NCI-H2171 treated with DMSO at 0.1 percent for 48 hours (cell line): Measurements from ENCODE around the gene HOATZ.

Experiments used
- DNase-seq: peaks from one replicate; lab custom pipeline; 2025; lab: John Stamatoyannopoulos, UW

Gene HOATZ

DNA sequence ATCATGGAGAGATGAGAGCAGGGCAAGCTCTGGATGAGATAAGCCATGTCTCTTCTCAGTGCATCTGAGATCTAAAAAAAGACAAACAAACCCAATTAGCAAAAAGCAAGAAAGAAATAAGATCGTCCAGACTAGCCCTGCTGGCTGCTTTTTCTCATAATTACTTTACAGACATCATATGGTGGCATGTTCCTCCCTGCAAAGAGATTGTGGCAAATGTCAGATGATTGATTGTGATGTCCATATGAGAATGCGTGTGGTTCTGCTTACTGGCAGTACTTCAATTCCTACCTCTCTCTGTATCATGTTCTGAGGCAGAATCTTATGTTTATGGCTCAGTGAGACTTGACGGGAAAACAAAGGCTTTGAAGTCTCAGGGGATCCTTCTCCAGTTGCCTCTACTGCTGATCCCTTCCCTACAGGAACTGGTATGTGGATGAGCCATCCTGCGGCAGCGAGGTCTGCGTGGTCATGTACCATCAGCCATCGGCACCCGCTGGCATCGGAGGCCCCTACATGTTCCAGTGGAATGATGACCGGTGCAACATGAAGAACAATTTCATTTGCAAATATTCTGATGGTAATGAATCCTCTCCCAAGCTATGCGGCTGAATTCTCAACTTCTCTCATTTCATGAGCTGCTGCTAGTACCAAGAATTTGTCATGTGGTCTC, 34.8 kb downstream of the HOATZ start:
- DNase-seq: peak; percentile 28

DNA sequence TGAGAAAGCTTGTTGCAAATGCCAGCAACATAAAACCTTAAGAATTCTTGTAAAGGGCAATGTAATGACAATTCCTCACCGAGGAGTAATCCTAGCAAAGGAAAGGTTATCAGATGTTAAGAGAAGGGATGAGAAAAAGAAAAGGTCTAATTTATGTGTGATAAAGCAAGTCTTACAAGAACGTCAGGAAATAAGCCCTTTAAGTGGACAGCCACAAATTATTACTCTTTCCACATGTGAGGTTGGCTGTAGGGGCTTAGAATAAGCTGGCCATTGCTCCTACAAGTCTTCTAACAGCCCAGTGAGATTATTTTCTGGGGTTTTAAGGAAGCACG, 35.3 kb downstream of the HOATZ start:
- DNase-seq: no peak

DNA sequence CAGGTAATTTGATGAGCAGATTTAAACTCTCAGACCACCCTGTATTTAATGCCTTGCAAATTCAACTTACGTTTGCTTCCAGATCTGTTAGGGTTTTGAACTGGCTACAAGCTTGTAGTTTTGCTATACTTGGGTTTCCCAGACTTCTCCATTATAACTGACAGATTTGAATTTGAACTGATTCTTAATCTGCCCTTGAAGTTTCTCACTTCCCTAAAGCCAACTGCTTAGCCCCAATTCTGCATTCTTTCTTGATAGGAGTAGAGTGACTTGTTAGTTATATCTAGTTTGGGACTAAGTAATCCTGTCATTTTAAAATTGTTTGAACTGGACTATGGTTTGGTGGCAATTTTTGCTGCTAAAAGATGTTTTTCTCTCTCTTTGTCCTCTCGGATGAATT, 35.7 kb downstream of the HOATZ start:
- DNase-seq: no peak

DNA sequence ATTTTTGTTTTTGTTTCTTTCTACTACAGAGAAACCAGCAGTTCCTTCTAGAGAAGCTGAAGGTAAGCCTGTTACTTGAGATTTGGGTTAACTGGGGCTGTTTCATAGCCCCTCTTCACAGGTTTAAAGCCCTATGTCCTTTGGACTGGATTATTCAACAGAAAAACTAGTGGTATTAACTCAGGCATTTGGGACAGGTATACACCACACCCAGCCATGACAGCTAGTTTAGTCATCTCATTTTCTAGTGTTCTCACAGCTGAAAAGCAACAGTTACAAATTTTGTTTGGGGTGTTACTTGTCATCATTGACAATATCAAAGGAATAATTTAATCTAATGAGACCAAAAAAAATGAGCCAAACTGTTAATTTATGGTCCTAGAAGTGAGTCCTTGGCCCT, 40.0 kb downstream of the HOATZ start:
- no peak for DNase-seq

DNA sequence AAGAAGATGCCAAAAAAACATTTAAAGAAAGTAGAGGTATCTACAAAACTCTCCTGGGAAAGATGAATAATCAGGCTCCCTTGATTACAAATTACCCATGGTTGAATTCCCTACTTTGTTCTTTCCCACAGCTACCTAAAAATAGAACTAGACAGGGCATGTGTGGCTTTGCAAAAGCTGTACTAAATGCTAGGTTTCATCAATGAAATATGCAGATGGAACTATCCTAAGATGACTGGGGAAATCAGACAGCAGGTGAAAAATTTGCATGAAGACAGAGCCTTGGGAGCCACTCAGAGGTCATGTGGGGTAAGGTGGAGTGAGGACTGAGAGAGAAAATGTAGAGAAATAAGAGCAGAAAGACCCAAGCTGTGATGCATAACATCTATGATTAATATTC, 40.7 kb downstream of the HOATZ start:
- DNase-seq: peak; percentile 19

DNA sequence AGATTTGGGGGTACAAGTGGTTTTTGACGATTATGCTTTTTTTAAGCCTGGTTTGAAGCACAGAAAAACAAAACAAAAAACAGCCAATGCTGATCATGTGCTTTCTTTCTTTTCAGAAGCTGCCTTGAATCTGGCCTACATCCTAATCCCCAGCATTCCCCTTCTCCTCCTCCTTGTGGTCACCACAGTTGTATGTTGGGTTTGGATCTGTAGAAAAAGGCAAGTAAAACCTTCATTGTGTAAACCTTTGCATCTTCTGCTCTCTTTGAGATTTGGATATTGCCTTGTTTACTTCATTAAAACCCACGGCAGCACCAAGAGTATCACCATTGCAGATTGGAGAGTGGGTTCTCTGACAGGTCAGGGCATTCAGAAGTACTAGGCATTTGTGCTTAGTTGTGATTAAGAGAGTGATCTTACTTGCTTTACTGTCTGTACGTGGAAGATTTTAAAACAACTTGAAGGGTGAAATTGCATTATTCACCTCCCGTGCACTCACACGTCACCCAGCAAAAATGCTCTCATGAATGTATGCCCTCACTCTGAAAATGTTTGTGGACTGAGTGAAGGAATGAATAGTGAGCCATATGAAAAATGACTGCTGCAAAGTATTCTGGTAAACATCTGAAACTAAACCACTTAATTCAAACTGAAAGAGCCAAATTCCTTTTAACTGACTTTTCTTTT, 43.0 kb downstream of the HOATZ start:
- DNase-seq: no peak

DNA sequence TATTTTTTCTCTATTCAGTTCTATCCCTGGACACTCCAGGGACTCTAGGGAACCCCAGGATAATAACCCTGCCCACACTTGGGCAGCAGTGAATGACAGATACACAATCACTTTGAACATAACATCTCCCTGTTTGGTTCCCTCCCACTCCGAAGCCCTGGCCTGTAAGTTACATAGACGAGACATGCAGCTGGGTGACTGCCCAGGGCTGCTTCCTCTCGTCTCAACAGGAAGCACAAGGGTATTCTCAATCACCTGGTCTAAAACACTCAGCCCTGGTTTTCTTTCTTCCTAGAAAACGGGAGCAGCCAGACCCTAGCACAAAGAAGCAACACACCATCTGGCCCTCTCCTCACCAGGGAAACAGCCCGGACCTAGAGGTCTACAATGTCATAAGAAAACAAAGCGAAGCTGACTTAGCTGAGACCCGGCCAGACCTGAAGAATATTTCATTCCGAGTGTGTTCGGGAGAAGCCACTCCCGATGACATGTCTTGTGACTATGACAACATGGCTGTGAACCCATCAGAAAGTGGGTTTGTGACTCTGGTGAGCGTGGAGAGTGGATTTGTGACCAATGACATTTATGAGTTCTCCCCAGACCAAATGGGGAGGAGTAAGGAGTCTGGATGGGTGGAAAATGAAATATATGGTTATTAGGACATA, 45.4 kb downstream of the HOATZ start:
- peak; percentile 17 for DNase-seq

DNA sequence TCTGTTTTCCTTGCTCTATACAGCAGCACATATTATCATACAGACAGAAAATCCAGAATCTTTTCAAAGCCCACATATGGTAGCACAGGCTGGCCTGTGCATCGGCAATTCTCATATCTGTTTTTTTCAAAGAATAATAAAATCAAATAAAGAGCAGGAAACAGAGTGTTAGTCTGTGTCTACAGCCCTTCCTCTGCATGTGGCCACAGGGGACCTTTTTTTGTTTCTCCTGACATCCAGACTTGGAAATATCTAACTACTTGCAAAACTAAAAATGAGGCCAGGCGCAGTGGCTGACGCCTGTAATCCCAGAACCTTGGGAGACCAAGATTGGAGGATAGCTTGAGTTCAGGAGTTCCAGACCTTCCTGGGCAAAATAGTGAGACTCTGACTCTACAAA, 46.2 kb downstream of the HOATZ start:
- no peak for DNase-seq

DNA sequence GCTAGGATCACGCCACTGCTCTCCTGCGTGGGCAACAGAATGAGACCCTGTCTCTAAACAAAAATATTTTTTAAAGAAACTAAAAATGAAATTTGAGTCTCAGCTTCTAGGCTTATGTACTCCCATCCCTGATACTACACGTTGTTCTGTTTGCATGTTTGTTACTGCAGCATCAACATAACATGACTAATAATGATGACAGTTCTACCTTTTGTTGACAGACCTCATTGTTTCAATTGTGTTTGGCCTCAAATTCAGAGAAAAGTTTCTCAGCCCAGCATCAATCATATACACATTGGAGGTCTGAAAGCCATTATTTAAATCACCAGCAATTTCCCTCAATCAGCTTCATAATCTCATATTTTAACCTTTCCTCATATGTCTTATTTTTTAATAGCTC, 46.7 kb downstream of the HOATZ start:
- no peak for DNase-seq

DNA sequence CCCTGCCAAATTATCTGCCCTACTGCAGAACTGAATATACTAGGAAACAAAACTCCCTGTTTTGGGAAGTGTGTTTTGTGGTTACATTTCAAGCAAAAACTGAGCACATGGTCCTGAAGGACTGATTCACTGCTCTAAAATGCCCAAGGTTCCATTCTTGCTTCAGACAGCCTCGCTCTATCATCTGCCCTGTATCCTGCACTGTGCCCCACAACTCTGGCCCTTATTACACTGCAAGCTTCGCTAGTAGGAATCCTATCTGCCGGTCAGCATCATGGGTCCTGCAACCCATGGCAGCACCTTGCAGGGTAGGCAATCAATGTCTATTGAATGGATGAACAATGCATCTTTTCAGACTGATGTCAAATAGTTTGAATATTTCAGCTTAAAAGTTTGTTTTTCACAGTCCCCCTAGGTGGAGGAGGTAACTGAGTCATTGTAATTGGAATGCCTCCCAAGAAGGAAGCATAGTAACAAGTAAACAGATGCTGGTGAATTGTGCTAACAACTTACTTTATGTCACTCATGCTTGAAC, 47.3 kb downstream of the HOATZ start:
- DNase-seq: no peak

DNA sequence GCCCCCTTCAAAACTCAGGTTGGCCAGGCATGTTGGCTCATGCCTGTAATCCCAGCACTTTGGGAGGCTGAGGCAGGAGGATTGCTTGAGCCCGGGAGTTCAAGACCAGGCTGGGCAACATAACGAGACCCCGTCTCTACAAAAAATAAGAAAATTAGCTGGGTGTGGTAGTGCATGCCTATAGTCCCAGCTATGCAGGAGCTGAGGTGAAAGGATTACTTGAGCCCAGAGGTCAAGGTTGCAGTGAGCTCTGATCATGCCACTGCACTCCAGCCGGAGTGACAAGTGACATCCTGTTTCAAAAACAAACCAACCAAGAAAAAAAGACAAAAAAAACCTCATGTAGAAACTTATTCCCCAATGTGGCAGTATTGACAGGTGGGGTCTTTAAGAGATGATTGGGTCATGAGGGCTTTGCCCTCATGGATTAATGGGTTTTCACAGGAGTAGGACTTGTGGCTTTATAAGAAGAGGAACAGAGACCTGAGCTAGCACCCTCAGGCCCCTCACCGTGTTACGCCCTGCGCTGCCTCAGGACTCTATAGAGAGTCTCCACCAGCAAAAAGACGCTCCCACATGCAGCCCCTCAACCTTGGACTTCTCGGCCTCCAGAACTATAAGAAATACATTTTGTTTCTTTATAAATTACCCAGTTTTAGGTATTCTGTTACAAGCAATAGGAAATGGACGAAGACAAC, 48.3 kb downstream of the HOATZ start:
- DNase-seq: no peak

DNA sequence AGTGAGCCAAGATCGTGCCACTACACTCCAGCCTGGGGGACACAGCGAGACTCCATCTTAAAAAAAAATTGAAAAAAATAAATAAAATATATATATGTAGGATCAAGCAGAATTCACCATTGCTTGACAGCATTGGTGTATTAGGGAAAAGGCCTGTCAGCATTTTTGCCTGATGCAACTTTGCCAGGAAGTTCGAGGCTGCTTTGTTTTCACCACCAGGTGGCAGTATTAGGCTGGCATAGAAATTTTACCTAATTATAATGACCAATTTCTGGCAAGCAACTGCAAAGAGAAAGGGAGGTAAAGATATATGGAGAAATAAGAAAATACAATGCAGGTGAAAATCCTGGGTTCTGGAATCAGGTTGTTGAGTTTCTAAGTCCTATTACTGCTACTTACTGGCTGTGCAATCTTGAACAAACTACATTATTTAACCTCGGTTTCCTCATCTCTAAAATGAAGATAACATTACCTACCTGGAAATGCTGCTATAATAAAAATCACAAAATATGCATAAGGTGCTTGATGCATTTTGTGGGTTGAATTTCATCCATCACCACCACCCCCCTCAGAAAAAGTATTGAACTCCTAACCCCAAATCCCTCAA, 50.6 kb downstream of the HOATZ start:
- peak; percentile 69 for DNase-seq

DNA sequence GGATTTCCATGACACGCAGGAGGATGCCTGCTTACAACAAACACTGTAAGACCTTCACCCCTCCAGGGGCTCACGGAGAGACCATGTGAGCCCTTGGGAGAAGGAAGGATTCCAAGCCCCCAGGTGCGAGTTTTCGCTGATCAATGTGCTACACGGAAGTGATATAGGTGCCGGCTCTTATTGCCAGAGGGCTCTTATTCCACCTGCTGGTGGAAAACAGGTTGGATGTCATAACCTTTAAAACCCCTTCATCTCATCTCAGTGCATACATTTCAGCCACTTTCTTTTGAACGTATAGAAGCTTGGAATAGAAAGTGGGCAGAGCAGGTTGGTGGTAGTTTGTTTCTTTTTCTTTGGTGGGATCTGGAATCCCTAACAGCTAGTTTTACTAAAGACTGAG, 51.7 kb downstream of the HOATZ start:
- no peak for DNase-seq

DNA sequence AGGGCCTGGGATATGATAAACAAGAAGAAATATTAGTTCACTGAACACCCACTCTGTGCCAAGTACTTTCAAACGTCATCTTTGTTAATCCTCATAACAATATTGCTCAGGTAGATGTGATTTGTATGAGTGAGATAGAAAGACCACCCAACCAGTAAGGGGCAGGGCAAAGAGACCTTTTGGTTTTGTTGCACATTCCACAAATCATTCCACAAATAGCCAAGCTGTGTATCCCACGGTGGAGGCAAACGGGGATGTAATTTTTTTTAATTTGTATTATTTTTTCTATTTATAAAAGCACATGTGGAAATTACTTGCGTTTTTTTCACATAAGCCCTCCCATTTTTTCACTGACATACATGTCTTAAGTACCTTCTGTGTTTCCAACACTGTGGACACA, 54.9 kb downstream of the HOATZ start:
- DNase-seq: no peak

DNA sequence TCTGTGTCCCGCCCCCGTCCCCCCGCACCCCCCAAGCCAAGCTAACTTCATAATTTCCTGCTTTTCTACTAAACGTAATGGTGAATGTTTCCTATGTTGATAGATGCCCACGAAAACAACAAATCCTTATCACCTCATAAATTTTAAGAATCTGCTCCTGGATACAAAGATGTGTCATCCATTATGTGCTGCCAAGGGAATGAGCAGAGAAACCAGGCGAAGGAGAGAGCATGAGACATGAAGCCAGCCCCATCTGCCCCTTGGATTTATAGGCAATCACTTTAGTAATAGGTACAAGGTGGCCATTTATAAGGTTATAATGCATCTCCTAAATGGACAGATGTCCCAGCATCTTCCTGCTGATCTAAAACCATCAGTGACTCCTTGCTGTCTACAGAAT, 56.2 kb downstream of the HOATZ start:
- no peak for DNase-seq

DNA sequence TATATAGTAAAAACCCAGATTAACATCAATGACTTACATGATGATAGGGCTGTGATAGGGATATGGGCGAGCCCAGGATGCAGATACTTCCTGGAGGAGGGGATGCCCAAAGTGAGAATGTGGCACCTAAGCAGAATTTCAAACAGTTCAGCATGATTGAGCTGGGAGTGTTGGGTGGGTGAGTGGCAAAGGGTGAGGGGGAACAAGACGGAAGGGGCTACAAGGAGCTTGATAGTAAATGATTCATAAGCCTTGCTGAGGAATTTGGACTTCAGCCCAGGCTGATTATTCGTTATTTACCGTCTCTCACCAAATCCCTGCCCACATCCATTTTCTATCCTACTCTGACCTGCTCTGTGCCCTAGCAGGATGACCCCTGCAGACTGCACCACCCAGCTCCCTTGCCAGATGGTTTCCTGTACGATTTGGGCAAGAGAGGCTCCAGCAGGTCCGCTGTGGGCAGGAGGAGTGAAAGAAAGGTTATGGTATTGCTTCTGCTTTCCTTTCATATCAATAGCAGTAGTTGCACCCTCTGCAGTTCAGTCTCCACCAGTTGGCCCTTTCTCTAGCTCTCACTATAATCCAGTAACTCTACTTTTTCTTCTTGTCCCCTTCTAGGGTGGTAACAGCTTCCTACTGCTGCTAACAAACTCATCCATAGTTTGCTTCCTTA, 57.4 kb downstream of the HOATZ start:
- DNase-seq: no peak

DNA sequence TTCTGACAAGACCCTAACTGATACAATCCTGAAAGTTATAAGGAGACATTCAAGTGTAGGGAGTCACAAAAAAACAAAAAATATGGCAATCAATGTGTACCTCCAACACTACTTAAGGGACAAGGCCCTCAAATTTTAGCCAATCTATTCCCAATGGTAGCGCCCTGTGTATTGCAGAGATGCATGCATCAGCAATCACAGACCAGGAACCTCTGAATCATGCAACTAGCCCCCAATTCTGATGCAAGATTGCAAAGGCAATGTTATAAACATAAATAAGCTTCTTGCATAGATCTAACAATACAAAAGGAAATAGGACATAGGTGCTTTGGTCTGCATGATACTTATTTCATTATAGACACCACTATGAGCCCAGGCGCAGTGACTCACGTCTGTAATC, 58.0 kb downstream of the HOATZ start:
- no peak for DNase-seq

DNA sequence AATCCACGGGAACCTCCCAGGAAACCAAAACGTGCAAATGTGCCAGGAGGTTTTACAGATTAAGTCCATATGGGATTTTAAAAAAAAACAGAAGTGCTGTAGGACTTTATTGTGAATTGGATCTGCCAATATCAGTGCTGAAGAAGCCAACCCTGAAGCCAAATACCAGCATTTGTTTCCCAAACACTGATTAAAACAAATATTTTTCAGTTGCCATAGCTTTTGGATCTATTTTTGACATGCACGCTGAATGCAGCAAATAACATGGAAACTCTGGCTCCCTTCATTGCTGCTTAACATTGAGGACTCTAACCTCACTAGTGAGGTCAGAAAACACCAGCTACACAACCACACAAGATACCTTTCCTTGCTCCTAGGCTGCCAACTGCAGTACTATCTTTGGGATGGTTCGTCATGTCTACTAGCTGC, 59.3 kb downstream of the HOATZ start:
- no peak for DNase-seq

DNA sequence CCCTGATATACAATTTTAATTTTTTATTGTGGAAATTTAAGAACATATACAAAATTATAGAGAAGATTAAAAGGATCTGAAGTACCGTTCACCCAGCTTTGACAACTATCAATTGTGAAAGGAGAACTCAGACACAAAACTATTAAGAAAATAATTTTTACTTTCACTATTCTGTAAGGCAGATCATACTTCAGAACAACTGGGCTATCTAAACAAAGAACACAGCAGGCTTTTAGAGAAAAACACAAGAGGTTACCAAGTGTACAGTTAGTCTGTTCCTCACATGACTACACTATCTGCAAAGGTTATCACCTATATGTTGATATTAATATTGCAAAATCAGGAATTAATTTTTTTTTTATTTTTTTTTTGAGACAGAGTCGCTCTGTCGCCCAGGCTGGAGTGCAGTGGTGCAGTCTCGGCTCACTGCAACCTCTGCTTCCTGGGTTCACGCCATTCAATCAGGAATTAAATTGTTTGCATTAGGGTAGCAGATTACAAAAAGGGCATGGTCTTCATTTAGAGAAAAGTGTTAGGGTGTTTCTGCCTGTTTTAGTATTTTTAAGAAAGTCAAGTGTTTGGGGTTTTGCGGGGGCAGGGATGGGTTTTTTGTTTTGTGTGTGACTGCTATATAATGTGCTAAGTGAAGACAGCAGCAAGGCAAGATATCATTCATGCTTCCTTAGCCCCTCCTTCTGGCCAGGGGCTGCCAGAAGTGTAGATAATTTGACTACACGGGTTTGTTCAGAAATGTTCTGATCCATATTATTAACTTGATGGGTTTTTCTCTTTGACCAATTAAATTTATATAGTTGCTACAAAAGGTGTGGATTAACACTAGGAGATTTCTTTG, 60.0 kb downstream of the HOATZ start:
- DNase-seq: no peak

DNA sequence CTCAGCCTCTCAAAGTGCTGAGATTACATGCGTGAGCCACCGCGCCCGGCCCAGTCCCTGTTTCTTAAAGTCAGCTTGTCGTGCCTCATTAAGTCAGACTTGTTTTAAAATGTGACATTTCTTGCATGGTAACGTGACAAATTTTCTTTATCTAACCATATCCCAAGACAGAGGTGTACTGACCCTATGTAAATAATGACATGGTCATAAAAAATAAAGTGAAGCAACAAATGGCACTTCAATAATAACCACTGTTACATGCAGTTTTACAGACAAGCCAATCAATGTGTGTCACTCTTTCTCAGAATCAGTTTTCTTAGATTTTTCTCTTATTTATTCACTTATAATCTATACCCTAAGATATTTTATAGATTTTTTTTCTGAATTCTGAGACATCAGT, 61.2 kb downstream of the HOATZ start:
- no peak for DNase-seq

DNA sequence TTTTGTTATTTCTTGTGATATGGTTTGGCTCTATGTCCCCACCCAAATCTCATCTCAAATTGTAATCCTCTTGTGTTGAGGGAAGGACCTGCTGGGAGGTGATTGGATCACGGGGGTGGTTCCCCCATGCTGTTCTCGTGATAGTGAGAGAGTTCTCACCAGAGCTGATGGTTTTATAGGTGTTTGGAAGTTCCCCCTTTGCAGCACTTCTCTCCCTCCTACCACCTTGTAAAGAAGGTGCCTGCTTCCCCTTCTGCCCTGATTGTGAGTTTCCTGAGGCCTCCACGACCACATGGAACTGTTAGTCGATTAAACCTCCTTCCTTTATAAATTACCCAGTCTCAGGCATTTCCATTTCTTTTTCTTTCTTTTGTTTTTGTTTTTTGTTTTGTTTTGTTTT, 63.2 kb downstream of the HOATZ start:
- DNase-seq: no peak
